OCI-LY1 (cell line): ENCODE measurements around the gene SATB1.

Source experiments
- H2AFZ ChIP-seq: fragments of 200-600 bp; sonication (generic), shearing (Covaris generic); 2 replicates; pipeline ENCODE4 v1.6.0; 2014; ENCODE audit warnings: antibody characterized with exemption, mild to moderate bottlenecking, low read length
- H3F3A ChIP-seq: fragments of 200-600 bp; sonication (generic), shearing (Covaris generic); 2 replicates; pipeline ENCODE4 v1.6.0; 2014; ENCODE audit warnings: mild to moderate bottlenecking, antibody characterized with exemption, low read length, moderate library complexity; ENCODE audit not compliant: insufficient read depth
- H3K27ac ChIP-seq: fragments of 200-600 bp; sonication (generic); 2 replicates; pipeline ENCODE4 v1.5.1; 2014; ENCODE audit warnings: low read length, mixed run types, mild to moderate bottlenecking, low read depth; ENCODE audit not compliant: poor library complexity, severe bottlenecking
- H3K27me3 ChIP-seq: fragments of 200-600 bp; sonication (generic); 2 replicates; pipeline ENCODE4 v1.6.0; 2014; ENCODE audit warnings: antibody characterized with exemption, mild to moderate bottlenecking, low read length, moderate library complexity; ENCODE audit not compliant: insufficient read depth
- H3K36me3 ChIP-seq: fragments of 200-600 bp; sonication (generic); 2 replicates; pipeline ENCODE4 v1.6.1; 2014; ENCODE audit warnings: mild to moderate bottlenecking, antibody characterized with exemption, low read length, moderate library complexity, mixed read lengths; ENCODE audit not compliant: insufficient read depth
- H3K4me1 ChIP-seq: fragments of 200-600 bp; sonication (generic); 2 replicates; pipeline ENCODE4 v1.5.1; 2014; ENCODE audit warnings: mild to moderate bottlenecking, low read length, moderate library complexity; ENCODE audit not compliant: insufficient read depth, severe bottlenecking
- H3K4me2 ChIP-seq: fragments of 200-600 bp; sonication (generic), shearing (Covaris generic); 2 replicates; pipeline ENCODE4 v1.6.1; 2014; ENCODE audit warnings: low read length
- H3K4me3 ChIP-seq: fragments of 200-600 bp; sonication (generic); 2 replicates; pipeline ENCODE4 v1.5.1; 2014; ENCODE audit warnings: low read length, low read depth, mild to moderate bottlenecking, mixed read lengths; ENCODE audit not compliant: poor library complexity, severe bottlenecking
- H3K79me2 ChIP-seq: fragments of 200-600 bp; shearing (Covaris generic); 2 replicates; pipeline ENCODE4 v1.6.1; 2016; ENCODE audit warnings: mixed run types, low read length, mixed read lengths; ENCODE audit not compliant: insufficient read depth
- H3K9ac ChIP-seq: fragments of 200-600 bp; sonication (generic), shearing (Covaris generic); 2 replicates; pipeline ENCODE4 v1.6.1; 2014; ENCODE audit warnings: mild to moderate bottlenecking, low read length, mixed read lengths
- H3K9me2 ChIP-seq: fragments of 200-600 bp; sonication (generic), shearing (Covaris generic); 2 replicates; pipeline ENCODE4 v1.6.1; 2014; ENCODE audit warnings: low read depth, mild to moderate bottlenecking, low read length, mixed read lengths
- H3K9me3 ChIP-seq: fragments of 200-600 bp; shearing (Covaris generic); 2 replicates; pipeline ENCODE4 v1.6.1; 2014; ENCODE audit warnings: low read length, mixed read lengths
- H4K20me1 ChIP-seq: fragments of 200-600 bp; sonication (generic), shearing (Covaris generic); 2 replicates; pipeline ENCODE4 v1.6.0; 2016; ENCODE audit warnings: mild to moderate bottlenecking, low read length; ENCODE audit not compliant: insufficient read depth
- CTCF ChIP-seq: fragments of 200-600 bp; sonication (generic), shearing (Covaris generic); IDR thresholded peaks from 2 replicates; pipeline ENCODE4 v1.5.1; 2017; ENCODE audit warnings: mild to moderate bottlenecking, antibody characterized with exemption, low read length, moderate library complexity, mixed read lengths
- EZH2 ChIP-seq: fragments of 200-600 bp; sonication (generic), shearing (Covaris generic); IDR thresholded peaks from 2 replicates; pipeline ENCODE4 v1.8.0; 2017; ENCODE audit warnings: borderline replicate concordance, mixed run types, mild to moderate bottlenecking, antibody characterized with exemption, low read length, moderate library complexity, mixed read lengths

The SATB1 gene

DNA sequence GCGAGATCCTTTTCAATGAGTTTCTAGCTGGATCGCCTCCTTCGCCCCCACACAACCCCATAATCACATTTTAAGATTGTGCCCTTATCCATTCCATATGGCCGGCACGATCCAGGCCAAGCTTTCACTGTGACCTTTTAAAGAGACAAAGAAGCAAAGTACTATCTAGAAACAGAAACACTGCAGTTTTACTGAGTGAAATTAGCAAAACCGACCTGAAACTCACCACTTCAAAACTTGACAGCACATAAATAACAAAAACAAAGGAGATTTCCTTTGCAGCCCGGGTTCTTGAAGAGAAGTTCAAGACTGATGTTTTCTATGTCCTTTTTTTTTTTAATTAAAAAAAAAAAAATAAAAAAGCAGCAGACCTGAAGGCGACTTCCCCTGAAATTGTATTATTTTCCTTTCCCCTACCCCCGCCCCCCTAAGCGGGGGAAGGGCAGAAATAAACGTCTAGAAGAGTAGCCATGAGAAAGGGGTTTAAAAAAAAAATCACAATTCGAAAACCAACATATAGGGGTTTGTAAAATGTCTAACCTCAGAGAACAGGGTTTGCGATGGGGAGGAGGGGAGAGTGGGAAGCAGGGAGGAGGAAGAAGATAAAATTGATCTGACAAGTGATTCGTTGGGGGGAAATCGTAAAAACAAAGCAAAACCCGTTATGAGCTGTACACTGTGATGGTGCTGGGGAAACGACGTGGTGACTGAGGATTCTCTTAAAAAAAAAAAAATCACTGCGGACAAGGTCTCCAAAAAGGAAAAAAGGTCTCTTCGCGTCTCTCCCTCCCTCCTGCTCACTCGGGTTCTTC is 1.5 kb downstream of the SATB1 start:
- Histone ChIP-seq H3K27me3 (no peaks in the 10 kb centered on the region), H3K36me3 (peaks cover 17% of the 10 kb centered on the region; the same call in 1 of the 2 replicates), H3K9me2 (no peaks in the 10 kb centered on the region), H3K9me3 (no peaks in the 10 kb centered on the region), H3F3A (no peaks in the 10 kb centered on the region), H4K20me1 (no peaks in the 10 kb centered on the region), H3K27ac (peak overlapping the region; percentile 40), H3K4me1 (peaks cover 27% of the 10 kb centered on the region), H3K9ac (peak overlapping the region; percentile 68; the same call in 1 of the 2 replicates), H3K79me2 (no peaks in the 10 kb centered on the region), H2AFZ (no peak overlapping the region), H3K4me3 (peak overlapping the region; percentile 72), H3K4me2 (peak overlapping the region; percentile 79)
- TF ChIP-seq EZH2 (no peak), CTCF (no peak)

DNA sequence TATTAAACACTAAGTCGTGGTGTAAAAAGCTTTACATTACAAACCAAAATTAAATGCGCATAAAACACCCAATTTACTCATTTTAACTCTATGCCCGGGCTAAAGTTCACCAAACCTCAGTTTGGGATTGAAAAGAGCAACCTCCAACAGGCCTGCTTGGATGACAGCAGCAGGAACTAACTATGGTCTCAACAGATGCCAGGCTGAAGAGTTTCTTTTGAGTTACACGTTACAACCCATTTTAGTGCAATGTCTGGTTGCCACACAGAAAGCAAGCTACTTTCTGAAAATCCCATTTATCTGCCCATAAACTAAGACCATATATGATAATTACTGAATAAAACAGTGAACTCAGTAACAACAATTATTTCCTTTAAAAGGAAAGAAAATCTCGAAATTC is 2.2 kb downstream of the SATB1 start:
- H2AFZ ChIP-seq, result no peak overlapping the region

GRCh38 chr3:18420555-18420954 is 4.6 kb downstream of the SATB1 start:
- Histone ChIP-seq H3K4me3 (no peak overlapping the region), H3K4me2 (no peak overlapping the region), H3K9ac (no peak overlapping the region), H3K79me2 (no peaks in the 10 kb centered on the region), H3K9me2 (no peaks in the 10 kb centered on the region), H4K20me1 (no peaks in the 10 kb centered on the region), H2AFZ (no peak overlapping the region), H3K27ac (no peak overlapping the region), H3K36me3 (peaks cover 25% of the 10 kb centered on the region; the same call in 1 of the 2 replicates), H3K9me3 (no peaks in the 10 kb centered on the region), H3K27me3 (no peaks in the 10 kb centered on the region), H3F3A (no peaks in the 10 kb centered on the region), H3K4me1 (peaks cover 21% of the 10 kb centered on the region)
- no peak for TF ChIP-seq CTCF
- TF ChIP-seq EZH2, result no peak

More for the DNA sequence above, 2.2 kb downstream of the SATB1 start:
- no peak overlapping the region; the same call in 1 of the 2 replicates for H3K9ac ChIP-seq
- no peaks in the 10 kb centered on the region for H3K9me2 ChIP-seq
- TF ChIP-seq CTCF, result no peak
- no peak for TF ChIP-seq EZH2
- peak overlapping the region; percentile 79 for H3K4me2 ChIP-seq
- no peaks in the 10 kb centered on the region for H3F3A ChIP-seq
- peaks cover 17% of the 10 kb centered on the region; the same call in 1 of the 2 replicates for H3K36me3 ChIP-seq
- H3K4me3 ChIP-seq, result peak overlapping the region; percentile 72
- peaks cover 27% of the 10 kb centered on the region for H3K4me1 ChIP-seq
- no peaks in the 10 kb centered on the region for H4K20me1 ChIP-seq
- H3K27me3 ChIP-seq, result no peaks in the 10 kb centered on the region
- H3K9me3 ChIP-seq, result no peaks in the 10 kb centered on the region
- no peaks in the 10 kb centered on the region for H3K79me2 ChIP-seq
- H3K27ac ChIP-seq, result no peak overlapping the region
